CD4-positive, alpha-beta T cell (primary cell): ENCODE results near the gene NUF2. TPM values are rescaled to one million over a fixed set of nuclear protein-coding genes. Genes with fewer than 3 reads are reported as not detected.
"Not testable (repeated sequence)": the region's sequence is repeated elsewhere in the genome, so short reads cannot be mapped to it uniquely, and the experiment has no call there.

Source experiments
- ATAC-seq: fragments of 200-7000 bp; cut with Tn5 transposase; one replicate; pipeline ENCODE4 v1.10.0; 2022; ENCODE audit warnings: mild to moderate bottlenecking; ENCODE audit not compliant: poor library complexity
- CTCF ChIA-PET: fragments of 350-600 bp; sonication (Branson Sonifier 250); formaldehyde crosslinking; loops from one replicate; lab custom pipeline; 2021; ENCODE audit warnings: antibody characterized with exemption, inconsistent platforms; lab: Charles Lee
- POLR2A ChIA-PET: fragments of 350-600 bp; sonication (Branson Sonifier 250); formaldehyde crosslinking; loops from one replicate; lab custom pipeline; 2021; ENCODE audit warnings: antibody characterized with exemption, inconsistent platforms; lab: Charles Lee
- DNase-seq, 14 experiments: peaks; one replicate each; pipeline ENCODE4 v3.0.0-alpha.2; 2013 to 2020; ENCODE audit warnings: mixed read lengths in 2 of 14
- H3K27ac ChIP-seq, 2 donors: one replicate each; pipeline versions ENCODE4 v1.5.1 to v1.7.0; 2013; ENCODE audit warnings: low read length in 2 of 2, low read depth in 1 of 2, mild to moderate bottlenecking in 1 of 2
- H3K27me3 ChIP-seq, 2 experiments: 1 replicate in 1 of 2; 2 replicates in 1 of 2; pipeline versions ENCODE4 v1.6.1 to v1.7.0; 2013; ENCODE audit warnings: low read length in 2 of 2, control low read depth in 1 of 2, mild to moderate bottlenecking in 1 of 2, moderate library complexity in 1 of 2; ENCODE audit not compliant: insufficient read depth in 2 of 2, control insufficient read depth in 1 of 2
- H3K36me3 ChIP-seq: one replicate; pipeline ENCODE4 v1.6.1; 2013; ENCODE audit warnings: low read length, control low read depth; ENCODE audit not compliant: insufficient read depth
- H3K4me1 ChIP-seq: one replicate; pipeline ENCODE4 v1.6.1; 2013; ENCODE audit warnings: low read length, control low read depth; ENCODE audit not compliant: insufficient read depth
- H3K4me3 ChIP-seq: one replicate; pipeline ENCODE4 v1.5.1; 2013; ENCODE audit warnings: mild to moderate bottlenecking, low read length, moderate library complexity
- H3K9me3 ChIP-seq, 2 experiments: 1 replicate in 1 of 2; 2 replicates in 1 of 2; pipeline versions ENCODE4 v1.6.1 to v1.7.0; 2013; ENCODE audit warnings: low read length in 2 of 2, mild to moderate bottlenecking in 2 of 2, control low read depth in 1 of 2, moderate library complexity in 1 of 2; ENCODE audit not compliant: control insufficient read depth in 1 of 2, insufficient read depth in 1 of 2
- H3K27ac Mint-ChIP-seq: one replicate; pipeline ENCODE4 v1.8.0; 2020; ENCODE audit warnings: mixed read lengths
- H3K27me3 Mint-ChIP-seq: one replicate; pipeline ENCODE4 v1.8.0; 2021; ENCODE audit warnings: mixed read lengths
- H3K36me3 Mint-ChIP-seq: one replicate; pipeline ENCODE4 v1.8.0; 2021; ENCODE audit warnings: low read depth, mixed read lengths
- H3K4me1 Mint-ChIP-seq: one replicate; pipeline ENCODE4 v1.8.0; 2021; ENCODE audit warnings: low read depth, mixed read lengths
- H3K4me3 Mint-ChIP-seq: one replicate; pipeline ENCODE4 v1.8.0; 2020; ENCODE audit warnings: mild to moderate bottlenecking, mixed read lengths
- H3K9me3 Mint-ChIP-seq: one replicate; pipeline ENCODE4 v1.8.0; 2020; ENCODE audit warnings: mixed read lengths
- intact Hi-C, 2 experiments: fragments of 100-400 bp; cut with DNase I in 1 of 2; cut with micrococcal nuclease in 1 of 2; formaldehyde crosslinking; loops; one replicate each; pipeline versions ENCODE4 v1.15.1 to v1.9.0; 2023 to 2025; cut with DNase I, micrococcal nuclease
- total RNA-seq, 174 experiments: library from RNA in 2 of 174; stranded (reverse) in 2 of 174; gene quantifications; one replicate each; pipeline ENCODE4 v1.2.3 and lab custom pipeline; 2021 to 2026
- TF ChIP-seq, protein P1 (sequence below): fragments of 200-600 bp; IDR thresholded peaks from one replicate; pipeline ENCODE4 v1.8.0; 2022; ENCODE audit warnings: antibody characterized with exemption, mild to moderate bottlenecking

NUF2 gene
- total RNA-seq, 2 experiments from 2014 or later = 1.8 TPM

DNA sequence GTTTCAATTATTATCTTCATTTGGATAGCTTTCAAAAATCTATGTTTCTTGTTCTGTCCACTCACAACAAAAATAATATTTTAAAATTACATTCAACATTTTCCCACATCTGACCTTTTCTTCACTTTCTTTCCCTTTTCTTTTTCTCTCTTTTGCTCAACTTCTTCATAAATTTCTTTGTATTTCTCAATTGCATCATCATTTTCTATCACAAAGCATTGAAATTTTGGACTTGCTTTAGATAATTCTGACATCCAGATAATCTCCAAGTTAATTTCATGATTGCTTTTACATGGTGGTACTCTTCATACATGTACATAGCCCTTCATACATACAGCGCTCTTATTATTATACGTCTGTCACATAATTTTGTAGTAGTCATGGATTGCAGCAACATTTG, 30.2 kb downstream of the NUF2 start:
- intact Hi-C loops = no loop called here
- ChIA-PET POLR2A (no interaction called here), CTCF (no interaction called here)
- Histone ChIP-seq H3K36me3 (no peaks in the 10 kb centered on the region), H3K9me3 (no peaks in the 10 kb centered on the region), H3K27me3 (no peaks in the 10 kb centered on the region), H3K27ac (no peak overlapping the region), H3K4me3 (no peak overlapping the region), H3K4me1 (no peaks in the 10 kb centered on the region)
- TF ChIP-seq, protein P1, sequence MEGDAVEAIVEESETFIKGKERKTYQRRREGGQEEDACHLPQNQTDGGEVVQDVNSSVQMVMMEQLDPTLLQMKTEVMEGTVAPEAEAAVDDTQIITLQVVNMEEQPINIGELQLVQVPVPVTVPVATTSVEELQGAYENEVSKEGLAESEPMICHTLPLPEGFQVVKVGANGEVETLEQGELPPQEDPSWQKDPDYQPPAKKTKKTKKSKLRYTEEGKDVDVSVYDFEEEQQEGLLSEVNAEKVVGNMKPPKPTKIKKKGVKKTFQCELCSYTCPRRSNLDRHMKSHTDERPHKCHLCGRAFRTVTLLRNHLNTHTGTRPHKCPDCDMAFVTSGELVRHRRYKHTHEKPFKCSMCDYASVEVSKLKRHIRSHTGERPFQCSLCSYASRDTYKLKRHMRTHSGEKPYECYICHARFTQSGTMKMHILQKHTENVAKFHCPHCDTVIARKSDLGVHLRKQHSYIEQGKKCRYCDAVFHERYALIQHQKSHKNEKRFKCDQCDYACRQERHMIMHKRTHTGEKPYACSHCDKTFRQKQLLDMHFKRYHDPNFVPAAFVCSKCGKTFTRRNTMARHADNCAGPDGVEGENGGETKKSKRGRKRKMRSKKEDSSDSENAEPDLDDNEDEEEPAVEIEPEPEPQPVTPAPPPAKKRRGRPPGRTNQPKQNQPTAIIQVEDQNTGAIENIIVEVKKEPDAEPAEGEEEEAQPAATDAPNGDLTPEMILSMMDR = no peak
- H3K4me3 Mint-ChIP-seq = no peak overlapping the region
- ATAC-seq = no peak
- no peaks in the 10 kb centered on the region for H3K4me1 Mint-ChIP-seq
- H3K9me3 Mint-ChIP-seq = no peaks in the 10 kb centered on the region
- H3K27me3 Mint-ChIP-seq = no peaks in the 10 kb centered on the region
- no peak for DNase-seq
- H3K36me3 Mint-ChIP-seq = no peaks in the 10 kb centered on the region
- H3K27ac Mint-ChIP-seq = no peak overlapping the region

DNA sequence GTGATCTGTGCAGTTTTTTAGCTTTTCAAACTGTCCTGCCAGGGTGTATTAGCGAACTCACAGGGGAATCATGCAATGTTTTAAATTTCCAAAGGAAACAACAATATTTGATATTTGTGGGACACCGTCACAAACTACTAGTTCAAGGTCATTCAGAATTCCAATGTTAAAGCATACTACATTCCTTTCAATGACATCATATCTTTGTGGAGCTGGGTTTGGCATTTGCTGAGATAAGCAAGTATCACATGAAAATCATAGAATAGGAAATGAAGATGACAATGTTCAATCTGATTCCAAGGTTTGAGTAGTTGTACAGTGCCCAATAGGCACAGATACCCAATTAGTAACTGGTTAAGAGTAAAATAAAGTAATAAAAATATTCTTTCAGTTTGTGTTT, 35.6 kb downstream of the NUF2 start:
- Mint-ChIP-seq H3K4me1 (no peaks in the 10 kb centered on the region), H3K27ac (no peak overlapping the region), H3K9me3 (no peaks in the 10 kb centered on the region), H3K36me3 (no peaks in the 10 kb centered on the region), H3K27me3 (no peaks in the 10 kb centered on the region), H3K4me3 (no peak overlapping the region)
- Histone ChIP-seq H3K9me3 (no peaks in the 10 kb centered on the region), H3K4me1 (no peaks in the 10 kb centered on the region), H3K36me3 (no peaks in the 10 kb centered on the region), H3K27ac (no peak overlapping the region), H3K27me3 (peaks cover 0 to 3% of the 10 kb centered on the region in 2 experiments), H3K4me3 (no peak overlapping the region)
- ATAC-seq (no peak), DNase-seq (no peak)
- intact Hi-C loops = no loop called here
- POLR2A ChIA-PET = no interaction called here
- TF ChIP-seq, protein P1 = no peak
- CTCF ChIA-PET = no interaction called here

DNA sequence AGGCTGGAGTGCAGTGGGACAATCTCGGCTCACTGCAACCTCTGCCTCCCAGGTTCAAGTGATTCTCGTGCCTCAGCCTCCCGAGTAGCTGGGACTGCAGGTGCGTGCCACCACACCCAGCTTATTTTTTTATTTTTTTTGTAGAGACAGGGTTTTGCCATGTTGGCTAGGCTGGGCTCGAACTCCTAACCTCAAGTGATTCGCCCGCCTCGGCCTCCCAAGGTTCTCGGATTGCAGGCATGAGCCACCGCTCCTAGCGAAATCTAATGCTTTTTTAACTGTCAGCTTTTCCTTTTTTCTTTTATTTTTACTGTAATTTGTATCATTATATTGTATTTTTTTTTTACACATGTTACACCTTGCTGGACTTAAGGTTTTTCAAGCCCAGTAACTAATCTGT, 36.4 kb downstream of the NUF2 start:
- H3K36me3 ChIP-seq, H3K27ac ChIP-seq, intact Hi-C loops, H3K27ac Mint-ChIP-seq, H3K27me3 Mint-ChIP-seq, DNase-seq, POLR2A ChIA-PET, CTCF ChIA-PET, H3K36me3 Mint-ChIP-seq, H3K4me1 ChIP-seq, ATAC-seq, H3K9me3 ChIP-seq, H3K4me3 Mint-ChIP-seq, H3K4me1 Mint-ChIP-seq, H3K4me3 ChIP-seq, H3K27me3 ChIP-seq, H3K9me3 Mint-ChIP-seq: not testable (repeated sequence)

DNA sequence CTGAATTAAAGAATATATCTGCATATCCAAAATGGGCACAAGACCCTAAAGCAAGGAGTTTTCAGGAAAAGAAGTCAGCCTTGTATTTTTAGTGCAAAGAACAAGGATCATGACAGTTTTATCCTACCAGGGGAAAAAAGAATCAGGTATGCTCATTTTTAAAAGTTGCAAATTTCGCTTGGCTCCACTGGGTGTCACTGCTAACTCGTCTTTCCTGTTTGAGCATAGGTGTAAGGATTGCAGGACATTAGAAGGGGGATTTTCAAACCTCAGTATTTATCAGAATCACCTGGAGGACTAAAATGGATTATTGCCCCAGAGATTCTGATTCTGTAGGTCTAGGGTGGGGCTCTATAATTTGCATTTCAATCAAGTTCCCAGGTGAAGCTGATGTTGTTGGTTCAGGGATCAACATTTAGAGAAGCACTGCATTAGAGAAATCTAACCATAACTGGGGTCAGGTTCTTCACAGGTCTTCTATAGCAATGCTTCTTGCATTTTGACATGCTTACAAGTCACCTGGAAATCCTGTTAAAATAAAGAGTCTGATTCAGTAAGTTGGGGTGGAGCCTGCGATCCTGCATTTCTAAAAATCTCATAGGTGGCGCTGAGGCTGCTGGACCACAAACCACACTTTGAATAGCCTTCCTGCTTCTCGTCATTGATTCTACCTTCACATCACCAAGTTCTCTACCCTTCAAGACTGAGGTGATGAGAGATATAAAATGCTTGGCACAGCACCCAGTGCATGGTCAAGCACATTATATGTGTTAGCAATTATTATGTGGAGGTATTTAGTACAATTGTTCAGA, 39.6 kb downstream of the NUF2 start:
- no peaks in the 10 kb centered on the region for H3K4me1 Mint-ChIP-seq
- Histone ChIP-seq H3K4me1 (no peaks in the 10 kb centered on the region), H3K27ac (no peak overlapping the region), H3K27me3 (peaks cover 0 to 3% of the 10 kb centered on the region in 2 experiments), H3K4me3 (no peak overlapping the region), H3K9me3 (no peaks in the 10 kb centered on the region), H3K36me3 (no peaks in the 10 kb centered on the region)
- ChIA-PET CTCF (no interaction called here), POLR2A (no interaction called here)
- intact Hi-C loops = loop anchor here in 1 of 2 experiments (5.0 kb wide), 1 partner anchor 1426 kb away; no protein-coding TSS in a partner anchor
- no peaks in the 10 kb centered on the region for H3K9me3 Mint-ChIP-seq
- TF ChIP-seq, protein P1 = no peak
- ATAC-seq (no peak), DNase-seq (peak in 3 of 14 experiments; percentile 2 to 9 (median 2))
- H3K27me3 Mint-ChIP-seq = no peaks in the 10 kb centered on the region
- H3K27ac Mint-ChIP-seq = no peak overlapping the region
- no peak overlapping the region for H3K4me3 Mint-ChIP-seq
- no peaks in the 10 kb centered on the region for H3K36me3 Mint-ChIP-seq
